Sigmoid colon (tissue), 7 donors: ENCODE measurements around the gene EPSTI1. TPM values are rescaled to one million over a fixed set of nuclear protein-coding genes. Genes with fewer than 3 reads are reported as not detected.

Experiments used
- DNase-seq: peaks from one replicate; pipeline ENCODE4 v3.0.0-alpha.2; 2019
- H3K27ac ChIP-seq, 4 donors: fragments of 200-600 bp; sonication (generic); one replicate each; pipeline ENCODE4 v1.5.1; 2016 to 2019; ENCODE audit warnings: mild to moderate bottlenecking in 1 of 4
- H3K27me3 ChIP-seq, 3 donors: fragments of 200-600 bp; sonication (generic); one replicate each; pipeline ENCODE4 v1.5.1; 2019; ENCODE audit warnings: mild to moderate bottlenecking in 1 of 3
- H3K36me3 ChIP-seq, 4 donors: fragments of 200-600 bp; sonication (generic); one replicate each; pipeline ENCODE4 v1.5.1; 2016 to 2019
- H3K4me1 ChIP-seq, 4 donors: fragments of 200-600 bp; sonication (generic); one replicate each; pipeline ENCODE4 v1.5.1; 2017 to 2019
- H3K4me3 ChIP-seq, 4 donors: fragments of 200-600 bp; sonication (generic); one replicate each; pipeline ENCODE4 v1.5.1; 2017 to 2019; ENCODE audit warnings: mild to moderate bottlenecking in 2 of 4, moderate library complexity in 1 of 4
- H3K9me3 ChIP-seq, 4 donors: fragments of 200-600 bp in 3 of 4; sonication (generic) in 3 of 4; one replicate each; pipeline versions ENCODE4 v1.5.1 to v1.6.1; 2013 to 2019
- EP300 ChIP-seq, 4 donors: sonication (generic); formaldehyde crosslinking; IDR thresholded peaks; one replicate each; pipeline ENCODE4 v1.6.1; 2017; ENCODE audit warnings: antibody characterized with exemption in 4 of 4
- POLR2A ChIP-seq, 2 donors: fragments of 450-650 bp; IDR thresholded peaks; one replicate each; pipeline ENCODE4 v1.6.1; 2016; ENCODE audit warnings: antibody characterized with exemption in 2 of 2, mild to moderate bottlenecking in 2 of 2, moderate library complexity in 2 of 2
- POLR2AphosphoS5 ChIP-seq, 4 donors: sonication (generic); formaldehyde crosslinking; IDR thresholded peaks; one replicate each; pipeline ENCODE4 v1.6.1; 2017; ENCODE audit warnings: antibody characterized with exemption in 4 of 4
- WGBS, 2 donors: extraction: QIAGEN DNeasy Blood & Tissue Kit; methylation state at CpG; one replicate each; pipeline ENCODE4 v1.1.7; 2013; 5-methylcytosine and 5-hydroxymethylcytosine counted together
- intact Hi-C: fragments of 100-400 bp; cut with DNase I; formaldehyde crosslinking; loops from one replicate; pipeline ENCODE4 v1.15.1; 2023
- polyA plus RNA-seq, 3 donors: library from polyadenylated mRNA; stranded (reverse); fragments of 200-250 nt; gene quantifications; one replicate each; pipeline ENCODE4 v1.2.3, GENCODE V29; 2013
- total RNA-seq, 4 donors: library from RNA; depleted of rRNA; stranded (reverse); fragments of >200 nt; gene quantifications; one replicate each; pipeline ENCODE4 v1.1.0, GENCODE V29; 2016
- TF ChIP-seq, protein P1 (sequence below), 4 experiments: fragments of 450-650 bp in 3 of 4; fragments of 200-600 bp in 1 of 4; IDR thresholded peaks; one replicate each; pipeline ENCODE4 v1.5.1; 2016 to 2019; ENCODE audit warnings: antibody characterized with exemption in 4 of 4, mild to moderate bottlenecking in 3 of 4, moderate library complexity in 2 of 4
- donor health status: healthy with polysubstance abuse.
- donor health status: Bipolar disorder and iron deficiency.
- donor health status: healthy.

Gene EPSTI1
- total and polyA plus RNA-seq, 7 donors, result 3.0 to 27.8 (median 6.6) TPM

DNA sequence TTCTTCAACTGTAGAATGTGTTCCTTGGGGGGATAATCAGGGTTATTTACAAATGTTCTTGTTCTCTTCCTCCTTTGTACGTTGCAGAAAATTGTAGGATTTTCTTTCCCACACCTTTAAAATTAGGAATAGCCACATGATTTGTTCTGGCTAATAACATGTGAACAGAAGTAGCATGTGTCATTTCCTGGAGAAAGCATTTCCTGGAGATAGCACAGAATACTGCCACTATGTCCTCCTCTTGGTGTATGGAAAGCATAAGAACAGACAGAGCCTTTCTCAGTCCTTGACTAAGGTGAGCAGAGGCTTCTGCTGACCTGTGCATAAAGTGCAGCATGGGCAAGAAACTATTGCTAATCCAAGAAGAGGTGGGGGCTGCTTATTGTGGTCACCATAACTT is 108.9 kb downstream of the EPSTI1 start:
- Histone ChIP-seq H3K36me3 (peaks cover 0 to 5% (median 0%) of the 10 kb centered on the region in 4 donors), H3K27me3 (no peaks in the 10 kb centered on the region), H3K4me3 (no peak overlapping the region), H3K27ac (no peak overlapping the region), H3K4me1 (peaks cover 0 to 21% (median 12%) of the 10 kb centered on the region in 4 donors), H3K9me3 (no peaks in the 10 kb centered on the region)
- 70 to 76% methylated on average over 1 of the region's 1 CpG for WGBS, 2 donors
- TF ChIP-seq POLR2AphosphoS5 (IDR thresholded peaks at IDR 0.05) (no peak), POLR2A (IDR thresholded peaks at IDR 0.05) (no peak), EP300 (IDR thresholded peaks at IDR 0.05) (no peak)
- TF ChIP-seq, protein P1, sequence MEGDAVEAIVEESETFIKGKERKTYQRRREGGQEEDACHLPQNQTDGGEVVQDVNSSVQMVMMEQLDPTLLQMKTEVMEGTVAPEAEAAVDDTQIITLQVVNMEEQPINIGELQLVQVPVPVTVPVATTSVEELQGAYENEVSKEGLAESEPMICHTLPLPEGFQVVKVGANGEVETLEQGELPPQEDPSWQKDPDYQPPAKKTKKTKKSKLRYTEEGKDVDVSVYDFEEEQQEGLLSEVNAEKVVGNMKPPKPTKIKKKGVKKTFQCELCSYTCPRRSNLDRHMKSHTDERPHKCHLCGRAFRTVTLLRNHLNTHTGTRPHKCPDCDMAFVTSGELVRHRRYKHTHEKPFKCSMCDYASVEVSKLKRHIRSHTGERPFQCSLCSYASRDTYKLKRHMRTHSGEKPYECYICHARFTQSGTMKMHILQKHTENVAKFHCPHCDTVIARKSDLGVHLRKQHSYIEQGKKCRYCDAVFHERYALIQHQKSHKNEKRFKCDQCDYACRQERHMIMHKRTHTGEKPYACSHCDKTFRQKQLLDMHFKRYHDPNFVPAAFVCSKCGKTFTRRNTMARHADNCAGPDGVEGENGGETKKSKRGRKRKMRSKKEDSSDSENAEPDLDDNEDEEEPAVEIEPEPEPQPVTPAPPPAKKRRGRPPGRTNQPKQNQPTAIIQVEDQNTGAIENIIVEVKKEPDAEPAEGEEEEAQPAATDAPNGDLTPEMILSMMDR (IDR thresholded peaks at IDR 0.05), result no peak
- no peak for DNase-seq
- intact Hi-C loops, result no loop called here

DNA sequence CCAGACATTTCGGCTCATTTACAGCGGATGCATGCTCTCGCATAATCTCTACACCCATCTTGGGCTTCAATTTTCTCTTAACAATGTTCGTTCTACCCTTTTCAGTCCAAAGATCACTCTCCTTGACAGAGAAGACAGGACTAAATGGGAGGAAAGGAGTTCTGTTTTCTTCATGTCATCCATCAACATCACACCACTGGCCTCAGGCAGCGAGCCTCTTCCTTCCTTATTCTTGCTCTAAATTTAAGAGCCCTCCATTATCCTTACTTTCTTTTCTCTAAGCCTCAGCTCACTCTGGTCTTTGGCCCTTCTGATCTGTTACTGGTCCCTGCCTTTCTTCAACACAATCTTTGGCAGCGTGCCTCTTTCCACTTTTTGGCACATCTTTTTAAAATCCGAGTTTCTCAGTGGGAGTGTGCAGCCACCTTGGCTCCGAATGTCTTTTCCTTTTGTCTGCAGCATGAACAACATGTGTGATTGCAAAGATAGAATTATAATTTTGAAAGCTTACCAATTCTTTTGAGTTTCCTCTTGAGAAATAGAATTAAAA is 111.9 kb downstream of the EPSTI1 start:
- Histone ChIP-seq H3K9me3 (no peaks in the 10 kb centered on the region), H3K27me3 (no peaks in the 10 kb centered on the region), H3K36me3 (no peaks in the 10 kb centered on the region), H3K4me3 (peak overlapping the region in 2 of 4 donors; percentile 7 to 15), H3K27ac (no peak overlapping the region), H3K4me1 (peaks cover 0 to 21% (median 12%) of the 10 kb centered on the region in 4 donors)
- TF ChIP-seq POLR2A (IDR thresholded peaks at IDR 0.05), result no peak
- TF ChIP-seq, protein P1 (IDR thresholded peaks at IDR 0.05), result no peak
- no peak for TF ChIP-seq EP300 (IDR thresholded peaks at IDR 0.05)
- no peak for TF ChIP-seq POLR2AphosphoS5 (IDR thresholded peaks at IDR 0.05)
- DNase-seq, result no peak
- WGBS, 2 donors, result 56 to 84% methylated on average over 8 of the region's 8 CpGs
- intact Hi-C loops, result no loop called here

DNA sequence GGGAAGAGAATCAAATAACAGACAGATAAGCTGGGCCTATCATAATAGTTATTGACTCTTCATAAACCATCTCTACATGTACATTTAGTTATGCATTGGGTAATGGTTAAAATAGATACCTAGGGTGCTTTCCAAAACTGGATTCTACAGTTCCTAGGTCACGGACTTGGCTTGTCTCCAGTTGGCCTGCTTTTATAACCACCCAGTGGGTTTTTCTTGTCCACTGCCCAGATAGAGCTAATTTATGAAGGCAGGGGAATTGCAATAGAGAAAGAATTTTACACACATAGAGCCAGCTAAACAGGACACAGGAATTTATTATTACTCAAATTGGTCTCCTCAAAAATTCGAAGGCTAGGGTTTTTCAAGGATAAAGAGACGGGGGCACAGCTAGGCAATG is 113.3 kb downstream of the EPSTI1 start:
- no peak overlapping the region for H3K4me3 ChIP-seq
- H3K9me3 ChIP-seq, result no peaks in the 10 kb centered on the region
- intact Hi-C loops, result no loop called here
- H3K4me1 ChIP-seq, result peaks cover 0 to 14% (median 6%) of the 10 kb centered on the region in 4 donors
- no peak overlapping the region for H3K27ac ChIP-seq
- TF ChIP-seq POLR2AphosphoS5 (IDR thresholded peaks at IDR 0.05) (no peak), POLR2A (IDR thresholded peaks at IDR 0.05) (no peak), EP300 (IDR thresholded peaks at IDR 0.05) (no peak)
- TF ChIP-seq, protein P1 (IDR thresholded peaks at IDR 0.05), result no peak
- DNase-seq, result no peak
- 87 to 88% methylated on average over 3 of the region's 3 CpGs for WGBS, 2 donors
- H3K27me3 ChIP-seq, result no peaks in the 10 kb centered on the region
- no peaks in the 10 kb centered on the region for H3K36me3 ChIP-seq

DNA sequence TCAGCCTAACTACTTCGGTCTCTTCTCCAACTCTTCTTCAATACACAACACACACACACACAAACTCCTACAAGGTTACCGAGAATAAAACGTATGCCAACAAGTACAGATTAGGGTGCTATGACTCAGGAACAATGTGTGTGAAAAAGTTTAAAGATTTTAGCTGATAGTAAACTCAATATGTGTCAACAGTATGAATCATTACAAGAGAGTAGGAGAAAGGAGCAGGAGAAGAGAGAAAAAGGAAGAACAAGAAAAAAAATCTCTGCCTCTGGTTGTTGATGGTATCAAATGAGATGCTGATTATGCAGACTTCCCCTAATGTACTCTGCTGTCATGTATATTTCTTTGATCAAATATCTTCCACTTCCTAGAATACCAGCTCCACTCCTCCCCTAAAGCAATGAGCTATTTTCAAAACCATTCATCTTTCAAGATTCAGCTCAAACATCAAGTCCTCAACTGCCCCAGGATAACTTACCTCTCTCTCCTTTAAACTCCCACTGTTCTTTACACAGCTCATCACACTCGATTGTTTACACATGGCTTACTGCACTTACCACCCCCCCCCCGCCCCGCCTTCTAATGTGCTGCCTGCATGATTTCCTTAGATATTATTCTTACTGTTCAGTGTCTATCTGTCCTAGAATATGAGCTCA is 115.0 kb downstream of the EPSTI1 start:
- Histone ChIP-seq H3K4me1 (peaks cover 0 to 11% (median 4%) of the 10 kb centered on the region in 4 donors), H3K4me3 (no peak overlapping the region), H3K36me3 (no peaks in the 10 kb centered on the region), H3K9me3 (no peaks in the 10 kb centered on the region), H3K27ac (no peak overlapping the region), H3K27me3 (no peaks in the 10 kb centered on the region)
- TF ChIP-seq POLR2A (IDR thresholded peaks at IDR 0.05) (no peak), POLR2AphosphoS5 (IDR thresholded peaks at IDR 0.05) (no peak), EP300 (IDR thresholded peaks at IDR 0.05) (no peak)
- TF ChIP-seq, protein P1 (IDR thresholded peaks at IDR 0.05), result no peak
- intact Hi-C loops, result no loop called here
- WGBS, 2 donors, result 50 to 73% methylated on average over 6 of the region's 6 CpGs
- DNase-seq, result no peak
